SK-N-SH (cell line): ENCODE measurements around the gene PITPNB. TPM values are rescaled to one million over a fixed set of nuclear protein-coding genes. Genes with fewer than 3 reads are reported as not detected.

Source experiments
- CTCF ChIA-PET: fragments of 300-600, 350-600 bp; formaldehyde crosslinking; extraction: SDS; loops from one replicate; lab custom pipeline; 2021; lab: Yijun Ruan, JAX
- POLR2A ChIA-PET: fragments of 350-600 bp; sonication (Branson Sonifier 250); formaldehyde crosslinking; extraction: SDS; loops from one replicate; lab custom pipeline; 2020; ENCODE audit warnings: antibody characterized with exemption, inconsistent platforms; lab: Yijun Ruan, JAX
- DNase-seq: peaks from one replicate; pipeline ENCODE4 v3.0.0; 2012
- H2AFZ ChIP-seq: fragments of 200-600 bp; sonication (generic); 2 replicates; pipeline ENCODE4 v1.8.1; 2016; ENCODE audit warnings: antibody characterized with exemption, mild to moderate bottlenecking, low read depth
- H3F3A ChIP-seq: fragments of 200-600 bp; sonication (generic); replicated peaks from 2 replicates; pipeline ENCODE3; 2016; ENCODE audit warnings: antibody characterized with exemption, mild to moderate bottlenecking; ENCODE audit not compliant: insufficient read depth
- H3K27ac ChIP-seq, 2 experiments: fragments of 200-500 bp in 1 of 2; fragments of 200-600 bp in 1 of 2; sonication (Bioruptor generic) in 1 of 2; sonication (generic), shearing (Covaris generic) in 1 of 2; 2 replicates each; pipeline versions ENCODE4 v1.5.1 to v1.6.1; 2014 to 2016; ENCODE audit warnings: low read depth in 2 of 2, inconsistent platforms in 1 of 2, low read length in 1 of 2, mild to moderate bottlenecking in 1 of 2, mixed read lengths in 1 of 2
- H3K27me3 ChIP-seq: fragments of 200-600 bp; sonication (generic), shearing (Covaris generic); 2 replicates; pipeline ENCODE4 v1.6.1; 2016; ENCODE audit warnings: mixed run types; ENCODE audit not compliant: insufficient read depth
- H3K36me3 ChIP-seq, 2 experiments: fragments of 200-500 bp in 1 of 2; fragments of 200-600 bp in 1 of 2; sonication (Bioruptor generic) in 1 of 2; sonication (generic) in 1 of 2; replicated peaks in 1 of 2; 2 replicates each; pipeline versions ENCODE3 to v1.5.1; 2014 to 2016; ENCODE audit warnings: low read length in 1 of 2, mild to moderate bottlenecking in 1 of 2; ENCODE audit not compliant: insufficient read depth in 2 of 2, control insufficient read depth in 1 of 2
- H3K4me1 ChIP-seq, 2 experiments: fragments of 200-500 bp in 1 of 2; fragments of 200-600 bp in 1 of 2; sonication (Bioruptor generic) in 1 of 2; sonication (generic), shearing (Covaris generic) in 1 of 2; 2 replicates each; pipeline versions ENCODE4 v1.5.1 to v1.6.1; 2014 to 2016; ENCODE audit warnings: low read depth in 1 of 2, low read length in 1 of 2, mixed run types in 1 of 2; ENCODE audit not compliant: insufficient read depth in 2 of 2, control insufficient read depth in 1 of 2
- H3K4me2 ChIP-seq: fragments of 200-600 bp; sonication (generic), shearing (Covaris generic); 2 replicates; pipeline ENCODE4 v1.6.1; 2017; ENCODE audit warnings: mixed run types
- H3K4me3 ChIP-seq, 2 experiments: fragments of 200-500 bp in 1 of 2; fragments of 200-600 bp in 1 of 2; sonication (Bioruptor generic) in 1 of 2; sonication (generic), shearing (Covaris generic) in 1 of 2; 2 replicates each; pipeline versions ENCODE4 v1.5.1 to v1.8.1; 2014 to 2016; ENCODE audit warnings: low read depth in 2 of 2, inconsistent platforms in 1 of 2, low read length in 1 of 2, mild to moderate bottlenecking in 1 of 2, mixed read lengths in 1 of 2, moderate library complexity in 1 of 2
- H3K79me2 ChIP-seq: fragments of 200-600 bp; sonication (generic); 2 replicates; pipeline ENCODE4 v1.8.1; 2017; ENCODE audit warnings: mild to moderate bottlenecking; ENCODE audit not compliant: insufficient read depth
- H3K9ac ChIP-seq: fragments of 200-600 bp; sonication (generic); 2 replicates; pipeline ENCODE4 v1.6.1; 2017; ENCODE audit warnings: mixed run types
- H3K9me2 ChIP-seq: fragments of 200-600 bp; sonication (generic); 2 replicates; pipeline ENCODE4 v1.6.1; 2017; ENCODE audit warnings: mixed run types
- H3K9me3 ChIP-seq: fragments of 200-600 bp; sonication (generic); 2 replicates; pipeline ENCODE4 v1.6.1; 2017; ENCODE audit warnings: mixed run types, mild to moderate bottlenecking, moderate library complexity
- H4K20me1 ChIP-seq: fragments of 200-600 bp; sonication (generic); 2 replicates; pipeline ENCODE4 v1.6.1; 2017; ENCODE audit warnings: mild to moderate bottlenecking, mixed run types; ENCODE audit not compliant: insufficient read depth
- ELF1 ChIP-seq: IDR thresholded peaks from 2 replicates; pipeline ENCODE4 v1.4.0; 2012
- EZH2phosphoT487 ChIP-seq: fragments of 200-600 bp; sonication (generic); IDR thresholded peaks from 2 replicates; pipeline ENCODE4 v1.6.1; 2017; ENCODE audit warnings: low read depth, mixed run types, mild to moderate bottlenecking, antibody characterized with exemption, moderate library complexity, borderline replicate concordance
- FOXJ3 ChIP-seq: sonication (generic); formaldehyde crosslinking; IDR thresholded peaks from 2 replicates; pipeline ENCODE4 v1.5.1; 2020; ENCODE audit warnings: mild to moderate bottlenecking, missing genetic modification reagents
- GABPA ChIP-seq: IDR thresholded peaks from 2 replicates; pipeline ENCODE4 v1.4.0; 2012; ENCODE audit warnings: low read depth, mild to moderate bottlenecking
- GATA2 ChIP-seq: sonication (generic); formaldehyde crosslinking; IDR thresholded peaks from 2 replicates; pipeline ENCODE4 v1.5.0; 2020; ENCODE audit warnings: mild to moderate bottlenecking, missing genetic modification reagents
- MEF2A ChIP-seq: IDR thresholded peaks from 2 replicates; pipeline ENCODE4 v1.4.0; 2012; ENCODE audit warnings: low read depth, borderline replicate concordance
- MXI1 ChIP-seq: IDR thresholded peaks from 2 replicates; pipeline ENCODE4 v1.6.1; 2012; ENCODE audit warnings: mild to moderate bottlenecking, low read depth, low read length, improper control_type of control experiment
- POLR2AphosphoS5 ChIP-seq: IDR thresholded peaks from 2 replicates; pipeline ENCODE4 v1.6.1; 2012; ENCODE audit warnings: low read depth, low read length
- RAD21 ChIP-seq: IDR thresholded peaks from 2 replicates; pipeline ENCODE4 v1.6.1; 2012; ENCODE audit warnings: mild to moderate bottlenecking, low read length
- RFX5 ChIP-seq: IDR thresholded peaks from 2 replicates; pipeline ENCODE4 v1.6.1; 2012; ENCODE audit warnings: mild to moderate bottlenecking, improper control_type of control experiment, low read length
- SMC3 ChIP-seq: IDR thresholded peaks from 2 replicates; pipeline ENCODE4 v1.6.1; 2012; ENCODE audit warnings: low read depth, low read length, improper control_type of control experiment
- TEAD4 ChIP-seq: IDR thresholded peaks from 2 replicates; pipeline ENCODE4 v1.4.0; 2012; ENCODE audit warnings: mild to moderate bottlenecking, borderline replicate concordance; ENCODE audit not compliant: insufficient read depth
- YY1 ChIP-seq: IDR thresholded peaks from 2 replicates; pipeline ENCODE4 v1.4.0; 2012; ENCODE audit warnings: low read depth, mild to moderate bottlenecking
- WGBS: methylation state at CpG from one replicate; pipeline ENCODE4 v1.1.6; 2017; ENCODE audit warnings: low lambda C conversion rate; 5-methylcytosine and 5-hydroxymethylcytosine counted together
- polyA plus RNA-seq, 3 experiments: library from polyadenylated mRNA; depleted of rRNA; stranded (reverse); fragments of >200 nt; gene quantifications; 2 replicates each; pipeline ENCODE4 v1.2.3, GENCODE V29; 2012
- TF ChIP-seq, protein P1 (sequence below): IDR thresholded peaks from 2 replicates; pipeline ENCODE4 v1.4.0; 2012; ENCODE audit warnings: low read depth
- TF ChIP-seq, protein P2 (sequence below): IDR thresholded peaks from 2 replicates; pipeline ENCODE4 v1.4.0; 2012; ENCODE audit warnings: low read depth, borderline replicate concordance
- TF ChIP-seq, protein P3 (sequence below): fragments of 150-350 bp; IDR thresholded peaks from 2 replicates; pipeline ENCODE4 v1.6.1; 2017; ENCODE audit warnings: antibody characterized with exemption, low read length, low read depth, borderline replicate concordance

Gene PITPNB
- polyA plus RNA-seq, 1 of the 3 experiments (the other 2 are of a cell fraction): 32.3 TPM

DNA sequence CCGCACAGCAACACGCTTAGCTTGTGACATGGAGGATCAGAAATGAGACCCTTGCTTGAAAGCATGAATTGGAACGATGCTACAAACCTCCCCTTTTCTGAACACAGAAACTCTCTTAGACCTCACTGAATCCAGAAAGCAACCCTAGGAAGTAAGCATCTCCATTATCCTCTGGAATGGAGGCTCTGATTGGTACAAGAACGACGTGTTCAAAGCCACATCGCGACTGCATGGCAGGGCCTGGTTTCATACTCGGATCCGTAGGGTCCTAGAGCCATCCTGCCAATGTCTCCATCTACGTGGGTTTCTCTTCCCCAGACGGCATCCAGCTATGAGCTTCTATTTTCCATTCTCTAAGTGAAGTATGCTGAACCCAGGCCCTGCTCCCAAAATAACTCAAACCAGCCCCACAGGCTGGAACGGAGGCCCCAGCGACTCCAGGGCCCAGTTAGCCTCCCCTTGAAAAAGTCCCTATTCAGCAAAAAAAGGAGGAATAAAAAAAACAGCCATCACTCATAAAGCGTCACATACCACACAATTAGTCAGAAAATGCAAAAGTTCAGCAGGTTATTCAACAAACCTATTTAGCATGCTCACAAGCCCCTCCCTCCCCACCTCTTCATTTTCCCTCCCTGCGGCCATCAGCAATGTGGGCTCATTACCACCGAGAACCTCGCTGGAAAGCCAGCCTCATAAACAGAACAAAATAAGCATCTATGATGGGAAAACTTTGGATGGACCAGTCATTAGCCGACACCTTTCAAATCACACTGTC lies 110.4 kb downstream of the PITPNB start:
- Histone ChIP-seq H3K9me2 (no peaks in the 10 kb centered on the region), H3K4me1 (peaks cover 0 to 17% of the 10 kb centered on the region in 2 experiments; a peak in 1 of 4 replicates), H2AFZ (no peak overlapping the region), H3K36me3 (no peaks in the 10 kb centered on the region), H3K27ac (no peak overlapping the region), H3K27me3 (no peaks in the 10 kb centered on the region), H3F3A (no peaks in the 10 kb centered on the region), H3K9me3 (no peaks in the 10 kb centered on the region), H4K20me1 (no peaks in the 10 kb centered on the region), H3K4me3 (no peak overlapping the region), H3K4me2 (no peak overlapping the region), H3K79me2 (no peaks in the 10 kb centered on the region), H3K9ac (no peak overlapping the region)
- DNase-seq: no peak
- POLR2A ChIA-PET: no interaction called here
- 84% methylated on average over 17 of the region's 18 CpGs for whole genome bisulfite sequencing
- CTCF ChIA-PET: interaction anchor here (1.3 kb wide), 1 partner anchor 23 kb away, joined by 4 read pairs; no protein-coding TSS in a partner anchor
- TF ChIP-seq, protein P1, sequence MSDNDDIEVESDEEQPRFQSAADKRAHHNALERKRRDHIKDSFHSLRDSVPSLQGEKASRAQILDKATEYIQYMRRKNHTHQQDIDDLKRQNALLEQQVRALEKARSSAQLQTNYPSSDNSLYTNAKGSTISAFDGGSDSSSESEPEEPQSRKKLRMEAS: no peak
- no peak for TF ChIP-seq MEF2A
- TF ChIP-seq RFX5: no peak

DNA sequence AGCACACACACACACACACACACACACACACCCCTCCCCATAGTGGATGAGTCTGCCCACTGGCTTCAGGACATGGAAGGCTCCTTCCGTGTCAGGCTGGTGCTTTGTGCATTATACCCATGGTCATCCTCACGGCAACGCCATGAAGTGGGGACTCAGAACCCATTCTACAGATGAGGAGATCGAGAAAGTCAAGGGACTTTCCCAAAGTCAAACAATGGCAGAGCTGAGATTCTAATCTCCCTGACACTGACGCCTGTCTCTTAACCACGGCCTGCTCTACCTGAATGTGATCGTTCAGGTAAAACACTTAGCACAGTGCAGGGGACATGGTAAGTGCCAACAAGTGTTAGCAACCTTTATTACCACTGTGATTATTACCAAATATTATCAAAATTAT lies 113.2 kb downstream of the PITPNB start:
- CTCF ChIA-PET: no interaction called here

More for the DNA sequence above, 113.2 kb downstream of the PITPNB start:
- peaks cover 0 to 14% of the 10 kb centered on the region in 2 experiments; a peak in 1 of 4 replicates for H3K4me1 ChIP-seq
- no peak overlapping the region for H3K9ac ChIP-seq
- H3K27ac ChIP-seq: no peak overlapping the region
- TF ChIP-seq GABPA (no peak), FOXJ3 (no peak), ELF1 (no peak), GATA2 (CRISPR knock-in tag) (no peak), SMC3 (no peak), POLR2AphosphoS5 (no peak), MXI1 (no peak), TEAD4 (no peak), RAD21 (no peak), EZH2phosphoT487 (no peak), YY1 (no peak)
- TF ChIP-seq, protein P2, sequence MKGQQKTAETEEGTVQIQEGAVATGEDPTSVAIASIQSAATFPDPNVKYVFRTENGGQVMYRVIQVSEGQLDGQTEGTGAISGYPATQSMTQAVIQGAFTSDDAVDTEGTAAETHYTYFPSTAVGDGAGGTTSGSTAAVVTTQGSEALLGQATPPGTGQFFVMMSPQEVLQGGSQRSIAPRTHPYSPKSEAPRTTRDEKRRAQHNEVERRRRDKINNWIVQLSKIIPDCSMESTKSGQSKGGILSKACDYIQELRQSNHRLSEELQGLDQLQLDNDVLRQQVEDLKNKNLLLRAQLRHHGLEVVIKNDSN: no peak
- TF ChIP-seq, protein P3, sequence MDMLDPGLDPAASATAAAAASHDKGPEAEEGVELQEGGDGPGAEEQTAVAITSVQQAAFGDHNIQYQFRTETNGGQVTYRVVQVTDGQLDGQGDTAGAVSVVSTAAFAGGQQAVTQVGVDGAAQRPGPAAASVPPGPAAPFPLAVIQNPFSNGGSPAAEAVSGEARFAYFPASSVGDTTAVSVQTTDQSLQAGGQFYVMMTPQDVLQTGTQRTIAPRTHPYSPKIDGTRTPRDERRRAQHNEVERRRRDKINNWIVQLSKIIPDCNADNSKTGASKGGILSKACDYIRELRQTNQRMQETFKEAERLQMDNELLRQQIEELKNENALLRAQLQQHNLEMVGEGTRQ: no peak
- TF ChIP-seq, all 33 proteins: peak for 0
- H2AFZ ChIP-seq: no peak overlapping the region
- 84% methylated on average over 7 of the region's 7 CpGs for WGBS
- H3K4me3 ChIP-seq: no peak overlapping the region
- no peaks in the 10 kb centered on the region for H3K9me2 ChIP-seq
- no peaks in the 10 kb centered on the region for H3K27me3 ChIP-seq
- H3K79me2 ChIP-seq: no peaks in the 10 kb centered on the region
- H3F3A ChIP-seq: peaks cover 5% of the 10 kb centered on the region
- no peaks in the 10 kb centered on the region for H3K9me3 ChIP-seq
- H4K20me1 ChIP-seq: no peaks in the 10 kb centered on the region
- POLR2A ChIA-PET: no interaction called here
- H3K4me2 ChIP-seq: no peak overlapping the region
- H3K36me3 ChIP-seq: no peaks in the 10 kb centered on the region
- DNase-seq: no peak
